OCI-M2 (cell line): ENCODE data around the gene GABRB3.
"Not testable (repeated sequence)": the region's sequence is repeated elsewhere in the genome, so short reads cannot be mapped to it uniquely, and the experiment has no call there.

Source experiments
- DNase-seq: peaks from one replicate; lab custom pipeline; 2025; ENCODE audit not compliant: unreplicated experiment; lab: John Stamatoyannopoulos, UW

The GABRB3 gene

DNA sequence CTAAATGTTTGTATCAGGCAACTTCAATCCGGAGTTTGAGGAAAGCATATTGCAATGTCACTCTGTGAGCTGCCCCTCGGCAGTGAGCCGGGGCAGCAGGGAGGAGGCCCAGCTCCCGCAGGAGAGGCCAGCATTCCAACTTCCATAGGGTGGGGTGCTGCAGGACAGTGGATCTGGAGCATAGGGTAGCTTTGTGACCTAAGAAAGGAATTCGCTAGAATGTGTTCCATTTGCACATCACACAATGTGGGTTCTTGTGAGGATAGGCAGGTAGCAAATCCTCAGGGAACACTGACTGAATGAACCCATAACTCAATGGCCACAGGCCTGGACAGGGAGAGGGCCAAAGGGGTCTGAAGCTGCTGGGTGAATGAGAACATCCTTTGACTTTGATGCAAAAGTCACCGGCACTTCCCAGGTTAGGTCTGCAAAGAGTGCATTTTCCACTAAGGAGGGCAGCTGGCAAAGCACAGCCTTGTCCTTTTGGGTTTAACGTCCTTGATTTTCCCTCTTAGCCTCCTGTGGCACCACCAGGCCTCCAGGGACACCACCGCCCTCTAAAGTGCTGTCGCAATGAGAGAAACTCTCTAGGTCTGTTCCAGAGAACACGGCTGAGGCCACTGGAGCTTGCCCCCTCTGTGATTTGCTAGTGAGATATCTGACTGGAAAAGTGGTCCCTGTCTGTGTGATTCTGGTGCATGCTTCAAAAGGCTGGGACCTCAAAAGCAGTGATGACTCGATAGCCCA is 36.2 kb downstream of the GABRB3 start:
- DNase-seq: no peak

- DNase-seq: no peak
Measured at GRCh38 chr15:26731965-26732364, 40.9 kb downstream of the GABRB3 start.

DNA sequence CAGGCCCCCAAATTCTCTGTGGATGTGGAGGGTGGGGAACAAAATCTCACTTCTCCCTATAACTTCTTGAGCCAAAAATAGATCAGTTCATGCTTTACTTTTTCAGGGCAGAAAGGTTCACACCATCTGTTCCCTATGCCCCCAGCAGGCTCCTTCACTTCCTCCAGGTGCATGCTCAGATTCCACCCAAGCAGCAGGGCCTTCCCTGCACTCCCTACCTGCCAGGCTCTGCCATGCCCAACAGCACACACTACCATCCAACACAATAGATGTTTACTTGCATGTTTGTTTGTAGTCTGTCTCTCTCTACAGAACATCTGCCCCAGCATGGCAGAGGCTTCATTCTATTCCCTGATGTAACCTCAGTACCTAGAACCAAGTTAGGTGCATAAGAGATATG is 43.3 kb downstream of the GABRB3 start:
- DNase-seq: no peak

DNA sequence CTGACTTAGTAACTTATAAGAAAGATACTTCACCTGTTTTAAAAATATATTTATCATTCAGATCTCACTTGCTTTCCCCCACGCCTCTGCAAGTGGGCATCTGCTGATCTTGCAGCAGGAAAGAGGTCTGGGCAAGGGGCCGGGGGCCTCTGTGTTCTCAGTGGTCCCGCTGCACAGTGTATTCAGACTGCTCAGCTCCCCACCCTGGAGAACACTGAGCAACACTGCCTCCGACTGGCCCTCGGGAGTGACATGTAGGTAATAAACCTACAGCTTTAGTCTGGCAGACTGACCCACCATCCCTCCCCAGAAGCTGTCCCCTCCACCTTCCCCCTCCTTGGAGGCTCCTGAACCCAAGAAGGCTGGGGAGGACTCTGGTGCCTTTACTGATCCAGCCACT is 43.8 kb downstream of the GABRB3 start:
- DNase-seq: no peak

GRCh38 chr15:26724381-26725150 is 48.3 kb downstream of the GABRB3 start:
- no peak for DNase-seq

- DNase-seq: no peak
Measured at GRCh38 chr15:26722621-26723160, 50.2 kb downstream of the GABRB3 start.

- DNase-seq: no peak
Measured at GRCh38 chr15:26721232-26721967, 51.5 kb downstream of the GABRB3 start.

DNA sequence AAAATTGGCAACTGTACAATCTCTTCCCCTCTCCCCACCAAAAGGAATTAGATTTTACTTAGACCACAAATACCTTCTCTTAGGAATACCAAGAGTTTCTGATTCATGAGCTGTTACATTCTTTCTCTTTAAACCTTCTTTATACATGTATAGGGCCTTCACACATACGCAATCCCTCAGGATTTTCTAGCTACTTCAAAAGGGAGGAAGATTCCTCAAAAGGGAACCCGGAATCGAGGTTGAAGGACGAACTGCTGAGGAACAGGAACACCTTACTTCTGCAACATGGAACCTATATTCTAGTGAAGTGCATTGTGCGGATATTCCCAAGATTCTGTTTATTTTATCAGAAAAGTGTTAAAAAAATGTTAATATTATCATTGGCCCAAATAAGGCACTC is 52.3 kb downstream of the GABRB3 start:
- DNase-seq: no peak

DNA sequence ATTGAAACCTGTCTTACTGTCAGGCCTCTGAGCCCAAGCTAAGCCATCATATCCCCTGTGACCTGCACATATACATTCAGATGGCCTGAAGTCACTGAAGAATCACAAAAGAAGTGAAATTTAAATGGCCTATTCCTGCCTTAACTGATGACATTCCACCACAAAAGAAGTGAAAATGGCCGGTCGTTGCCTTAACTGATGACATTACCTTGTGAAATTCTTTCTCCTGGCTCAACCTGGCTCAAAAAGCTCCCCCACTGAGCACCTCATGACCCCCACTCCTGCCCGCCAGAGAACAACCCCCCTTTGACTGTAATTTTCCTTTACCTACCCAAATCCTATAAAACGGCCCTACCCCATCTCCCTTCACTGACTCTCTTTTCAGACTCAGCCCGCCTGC is 53.0 kb downstream of the GABRB3 start:
- not testable (repeated sequence) for DNase-seq

DNA sequence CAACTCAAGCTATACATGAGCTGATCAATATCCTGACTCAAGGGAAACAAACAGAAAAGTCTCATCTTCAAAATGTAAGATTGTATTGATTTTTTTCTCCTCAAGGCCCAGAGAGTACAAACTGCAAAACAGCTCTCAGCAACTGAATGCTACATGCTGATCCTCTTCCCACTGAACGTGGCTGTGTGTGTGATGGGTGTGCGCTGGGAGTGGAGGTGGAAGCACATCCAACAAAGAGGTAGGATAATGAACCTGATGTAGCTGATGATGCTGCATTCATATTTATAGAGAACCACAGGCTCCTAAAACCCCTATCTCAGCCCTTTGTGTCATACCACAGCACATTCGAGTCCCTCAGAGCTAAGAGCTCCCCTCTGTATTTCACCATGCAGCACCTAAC is 56.8 kb downstream of the GABRB3 start:
- no peak for DNase-seq

DNA sequence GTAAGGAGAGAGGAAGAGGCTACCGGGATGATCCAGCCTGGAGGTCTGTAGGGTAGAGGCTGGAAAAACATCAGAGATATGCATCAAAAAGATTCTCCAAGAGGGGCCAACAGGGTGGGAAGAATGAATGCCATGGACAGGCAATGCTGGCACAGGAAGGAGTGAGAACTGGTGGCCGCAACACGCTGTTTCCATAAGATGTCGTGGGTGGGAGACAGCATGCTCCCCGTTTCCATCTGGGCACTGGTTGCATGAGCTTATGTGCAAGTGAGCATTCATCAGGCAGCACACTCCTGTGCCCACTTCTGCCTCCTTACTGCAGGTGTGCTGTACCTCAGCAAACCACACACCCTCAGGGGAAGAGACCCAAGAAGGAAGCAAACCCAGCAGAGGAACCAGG is 59.4 kb downstream of the GABRB3 start:
- DNase-seq: no peak

GRCh38 chr15:26712335-26712734 is 60.5 kb downstream of the GABRB3 start:
- DNase-seq: no peak

GRCh38 chr15:26711445-26711844 is 61.4 kb downstream of the GABRB3 start:
- no peak for DNase-seq

GRCh38 chr15:26702381-26702780 is 70.5 kb downstream of the GABRB3 start:
- DNase-seq: no peak

GRCh38 chr15:26698555-26698954 is 74.3 kb downstream of the GABRB3 start:
- DNase-seq: no peak

- no peak for DNase-seq
Measured at GRCh38 chr15:26697913-26698312, 75.0 kb downstream of the GABRB3 start.

DNA sequence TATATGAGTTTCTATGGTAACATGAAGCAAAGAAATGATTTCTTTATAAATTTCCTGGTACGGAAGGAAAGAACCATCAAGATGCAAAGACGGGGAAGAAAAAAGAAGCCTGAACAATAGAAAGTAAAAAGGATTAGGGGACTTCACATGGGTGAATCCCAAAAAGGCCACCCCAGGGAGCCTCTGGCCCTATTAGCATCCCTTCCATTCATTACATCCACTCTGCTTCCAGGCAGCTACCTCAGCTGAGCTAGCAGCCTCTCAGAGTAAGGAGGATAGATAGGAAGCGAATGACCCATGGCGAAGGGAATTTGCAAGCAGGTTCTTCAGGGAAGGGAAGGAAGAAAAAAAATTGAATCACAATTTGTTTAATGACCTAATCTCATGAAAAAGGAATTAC is 81.6 kb downstream of the GABRB3 start:
- DNase-seq: no peak

GRCh38 chr15:26690778-26691177 is 82.1 kb downstream of the GABRB3 start:
- no peak for DNase-seq

DNA sequence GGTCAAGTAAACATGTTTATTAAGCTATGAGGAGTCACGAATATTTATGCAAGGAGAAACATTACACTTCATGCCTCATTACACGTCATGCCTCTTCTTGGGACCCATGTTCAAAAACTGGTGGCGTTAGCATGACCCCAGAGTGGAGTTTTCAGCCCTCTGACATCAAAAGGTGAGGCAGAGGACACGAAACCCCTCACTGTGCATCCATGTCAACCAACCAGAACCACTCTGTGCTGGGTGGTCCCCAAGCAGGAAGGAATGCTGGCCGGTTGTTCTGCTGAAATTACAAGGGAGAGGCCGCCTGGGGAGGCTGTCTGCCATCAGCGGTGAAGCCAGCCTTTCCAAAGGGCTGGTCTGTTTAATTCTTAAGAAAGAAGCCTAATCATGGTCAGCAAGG is 83.4 kb downstream of the GABRB3 start:
- no peak for DNase-seq

GRCh38 chr15:26686547-26687187 is 86.2 kb downstream of the GABRB3 start:
- no peak for DNase-seq

DNA sequence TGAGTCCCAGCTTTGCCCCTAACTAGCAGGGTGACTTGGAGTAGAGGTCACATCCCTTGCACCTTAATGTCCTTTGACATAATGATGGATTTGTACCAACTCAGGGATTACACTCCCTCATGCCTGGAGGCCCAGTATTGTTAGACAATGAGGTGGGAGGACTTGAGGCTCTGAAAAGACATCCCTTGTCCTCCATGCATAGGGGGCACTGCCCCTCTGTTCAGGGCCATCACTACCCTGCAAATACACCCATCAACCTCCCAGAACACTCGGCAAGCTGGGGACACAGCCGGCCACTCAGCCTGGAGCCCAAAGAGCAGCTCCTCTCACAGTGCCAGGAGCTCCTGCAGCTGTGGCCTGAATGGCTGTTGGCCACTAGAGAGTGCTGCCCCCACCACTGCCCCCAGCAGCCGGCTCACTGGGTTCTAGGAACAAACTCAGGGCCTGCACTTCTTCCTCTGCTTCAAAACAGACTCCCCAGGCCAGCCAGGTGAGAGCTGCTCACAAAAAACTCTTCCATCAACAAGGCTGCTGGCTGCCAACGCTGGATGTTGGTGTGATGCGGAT is 90.2 kb downstream of the GABRB3 start:
- no peak for DNase-seq
